Stomach (tissue), 9 donors: Measurements from ENCODE around the gene KIF13A. TPM values are rescaled to one million over a fixed set of nuclear protein-coding genes. Genes with fewer than 3 reads are reported as not detected.

ENCODE experiments used
- DNase-seq, 2 donors: peaks; one replicate each; pipeline versions ENCODE4 v3.0.0 to v3.0.0-alpha.2; 2013 to 2019
- H3K27ac ChIP-seq, 5 donors: fragments of 200-600 bp in 4 of 5; sonication (generic) in 4 of 5; one replicate each; pipeline ENCODE4 v1.5.1; 2013 to 2019; ENCODE audit warnings: mild to moderate bottlenecking in 1 of 5, moderate library complexity in 1 of 5
- H3K27me3 ChIP-seq, 3 donors: fragments of 200-600 bp; sonication (generic); one replicate each; pipeline ENCODE4 v1.5.1; 2017 to 2019; ENCODE audit warnings: mixed run types in 1 of 3
- H3K36me3 ChIP-seq, 4 donors: fragments of 200-600 bp; sonication (generic); 1 replicate in 3 of 4; 2 replicates in 1 of 4; pipeline ENCODE4 v1.5.1; 2016 to 2019
- H3K4me1 ChIP-seq, 4 donors: fragments of 200-600 bp; sonication (generic); one replicate each; pipeline ENCODE4 v1.5.1; 2016 to 2019
- H3K4me3 ChIP-seq, 4 donors: fragments of 200-600 bp; sonication (generic) in 3 of 4; one replicate each; pipeline ENCODE4 v1.5.1; 2016 to 2019; ENCODE audit warnings: mild to moderate bottlenecking in 1 of 4
- H3K9me3 ChIP-seq, 4 donors: fragments of 200-600 bp; sonication (generic); one replicate each; pipeline ENCODE4 v1.5.1; 2016 to 2019
- CTCF ChIP-seq, 7 experiments: fragments of 450-650 bp in 4 of 7; fragments of 200-600 bp in 3 of 7; sonication (generic) in 3 of 7; IDR thresholded peaks; one replicate each; pipeline ENCODE4 v1.5.1; 2016 to 2019; ENCODE audit warnings: antibody characterized with exemption in 7 of 7, control low read depth in 2 of 7, mild to moderate bottlenecking in 1 of 7
- EP300 ChIP-seq: sonication (generic); formaldehyde crosslinking; IDR thresholded peaks from one replicate; pipeline ENCODE4 v1.6.1; 2017; ENCODE audit warnings: antibody characterized with exemption
- POLR2A ChIP-seq, 4 donors: fragments of 450-650 bp; IDR thresholded peaks; one replicate each; pipeline ENCODE4 v1.6.1; 2016; ENCODE audit warnings: antibody characterized with exemption in 4 of 4, control low read depth in 2 of 4, mild to moderate bottlenecking in 1 of 4, moderate library complexity in 1 of 4
- POLR2AphosphoS5 ChIP-seq, 3 donors: sonication (generic); formaldehyde crosslinking; IDR thresholded peaks; one replicate each; pipeline ENCODE4 v1.6.1; 2016; ENCODE audit warnings: antibody characterized with exemption in 3 of 3
- WGBS, 5 donors: extraction: QIAGEN DNeasy Blood & Tissue Kit in 3 of 5; methylation state at CpG; one replicate each; pipeline versions ENCODE4 v1.1.5 to v1.1.7; 2013 to 2018; 5-methylcytosine and 5-hydroxymethylcytosine counted together
- intact Hi-C: fragments of 100-400 bp; cut with DNase I; formaldehyde crosslinking; loops from one replicate; pipeline ENCODE4 v1.15.1; 2023; ENCODE audit warnings: low total_unique reads
- polyA plus RNA-seq, 3 donors: library from polyadenylated mRNA; stranded (reverse); fragments of 200-250 nt; gene quantifications; one replicate each; pipeline ENCODE4 v1.2.3, GENCODE V29; 2013
- total RNA-seq, 5 donors: library from RNA; depleted of rRNA; stranded (reverse); fragments of >200 nt; gene quantifications; one replicate each; pipeline versions ENCODE4 v1.1.0 to v1.2.3, GENCODE V29; 2014 to 2016
- donor health status: healthy with polysubstance abuse.
- donor health status: Bipolar disorder and iron deficiency.
- donor health status: healthy.

KIF13A gene
- total and polyA plus RNA-seq, 8 donors, result 9.2 to 60.6 (median 23.6) TPM

DNA sequence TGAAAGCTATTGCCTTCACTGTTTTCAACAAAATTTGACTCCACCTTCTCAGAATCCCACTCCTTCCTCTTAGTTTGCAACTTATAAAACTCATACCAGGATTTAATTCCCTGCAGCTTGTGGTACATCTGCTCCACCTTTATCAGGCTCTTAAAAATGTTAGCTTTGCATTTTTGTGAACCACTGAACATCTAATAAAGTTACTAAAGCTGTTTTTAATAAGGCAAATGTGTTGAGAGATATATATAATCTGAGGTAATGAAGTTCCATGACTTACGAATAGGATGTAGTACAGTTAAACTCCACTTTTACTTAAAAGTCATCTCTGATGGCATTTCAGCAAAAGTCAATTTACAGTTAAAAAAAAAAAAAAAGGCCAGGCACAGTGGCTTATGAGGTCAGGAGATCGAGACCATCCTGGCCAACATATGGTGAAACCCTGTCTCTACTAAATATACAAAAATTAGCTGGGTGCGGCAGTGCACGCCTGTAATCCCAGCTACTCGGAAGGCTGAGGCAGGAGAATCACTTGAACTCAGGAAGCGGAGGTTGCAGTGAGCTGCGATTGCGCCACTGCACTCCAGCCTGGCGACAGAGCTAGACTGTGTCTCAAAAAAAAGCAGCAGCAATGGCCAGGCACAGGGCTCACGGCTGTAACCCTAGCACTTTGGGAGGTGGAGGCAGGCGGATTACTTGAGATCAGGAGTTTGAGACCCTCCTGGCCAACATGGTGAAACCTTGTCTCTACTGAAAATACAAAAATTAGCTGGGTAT, 106.2 kb downstream of the KIF13A start:
- no peak overlapping the region for H3K4me3 ChIP-seq
- WGBS, 5 donors, result 86 to 96% (median 92%) methylated on average over 11 of the region's 11 CpGs
- no peaks in the 10 kb centered on the region for H3K9me3 ChIP-seq
- no peak overlapping the region for H3K27ac ChIP-seq
- intact Hi-C loops, result no loop called here
- H3K36me3 ChIP-seq, result no peaks in the 10 kb centered on the region
- TF ChIP-seq CTCF (IDR thresholded peaks at IDR 0.05), result no peak
- TF ChIP-seq POLR2A (IDR thresholded peaks at IDR 0.05), result no peak
- TF ChIP-seq EP300, result no peak
- TF ChIP-seq POLR2AphosphoS5 (IDR thresholded peaks at IDR 0.05), result no peak
- no peaks in the 10 kb centered on the region for H3K27me3 ChIP-seq
- H3K4me1 ChIP-seq, result peaks cover 9 to 80% (median 44%) of the 10 kb centered on the region in 4 donors
- DNase-seq, result peak in 1 of 2 donors; percentile 30

DNA sequence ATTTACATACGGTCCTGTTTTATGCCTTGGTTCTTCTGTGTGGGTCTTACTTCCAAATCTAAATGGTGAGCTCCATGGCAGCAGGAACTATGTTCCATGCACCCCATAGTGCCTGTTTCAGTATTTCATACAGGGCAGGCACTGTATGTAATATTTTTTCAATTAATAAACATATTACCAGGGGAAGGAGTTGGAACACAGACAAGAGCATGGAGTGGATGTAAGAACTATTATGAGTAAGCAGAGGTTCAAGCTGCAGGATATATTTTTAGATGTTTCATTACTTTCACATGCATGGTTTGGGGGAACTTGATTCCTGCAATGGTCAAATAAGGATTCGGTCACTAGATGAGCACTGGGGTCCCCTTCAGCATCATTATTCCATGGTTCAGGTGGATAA, 108.3 kb downstream of the KIF13A start:
- WGBS, 5 donors, result 54 to 82% (median 78%) methylated on average over 2 of the region's 2 CpGs
- peak in 1 of 2 donors; percentile 19 for DNase-seq
- intact Hi-C loops, result no loop called here
- H3K9me3 ChIP-seq, result no peaks in the 10 kb centered on the region
- TF ChIP-seq POLR2AphosphoS5 (IDR thresholded peaks at IDR 0.05) (no peak), CTCF (IDR thresholded peaks at IDR 0.05) (no peak), EP300 (no peak), POLR2A (IDR thresholded peaks at IDR 0.05) (no peak)
- H3K4me3 ChIP-seq, result no peak overlapping the region
- H3K4me1 ChIP-seq, result peaks cover 10 to 71% (median 33%) of the 10 kb centered on the region in 4 donors
- no peaks in the 10 kb centered on the region for H3K36me3 ChIP-seq
- H3K27ac ChIP-seq, result no peak overlapping the region
- H3K27me3 ChIP-seq, result no peaks in the 10 kb centered on the region

DNA sequence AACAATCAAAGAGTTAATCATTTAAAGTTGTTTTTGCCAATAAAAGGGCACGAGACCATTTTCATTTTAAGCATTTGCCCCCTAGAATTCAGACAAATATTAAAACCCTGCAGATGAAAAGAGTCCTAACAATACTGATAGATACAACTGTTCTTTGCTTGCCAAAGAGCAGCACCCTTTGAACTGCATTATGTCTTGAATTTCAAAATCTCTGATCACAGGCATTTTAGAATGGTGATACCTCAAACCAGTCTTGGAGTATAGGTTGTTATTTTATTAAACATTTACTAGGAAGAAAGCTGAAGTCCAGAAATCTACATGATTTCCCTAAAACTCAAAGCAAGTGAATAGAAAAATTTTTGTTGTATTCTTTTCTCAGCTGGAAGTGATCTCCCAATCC, 108.7 kb downstream of the KIF13A start:
- no peaks in the 10 kb centered on the region for H3K36me3 ChIP-seq
- H3K27ac ChIP-seq, result no peak overlapping the region
- no peak overlapping the region for H3K4me3 ChIP-seq
- H3K9me3 ChIP-seq, result no peaks in the 10 kb centered on the region
- no peak for DNase-seq
- TF ChIP-seq POLR2AphosphoS5 (IDR thresholded peaks at IDR 0.05) (no peak), CTCF (IDR thresholded peaks at IDR 0.05) (no peak)
- H3K27me3 ChIP-seq, result no peaks in the 10 kb centered on the region
- peaks cover 7 to 67% (median 28%) of the 10 kb centered on the region in 4 donors for H3K4me1 ChIP-seq
- WGBS, 5 donors, result 42 to 57% (median 50%) methylated on average over 1 of the region's 1 CpG
- intact Hi-C loops, result no loop called here

GRCh38 chr6:17877895-17878440, 109.5 kb downstream of the KIF13A start:
- Histone ChIP-seq H3K36me3 (no peaks in the 10 kb centered on the region), H3K4me3 (no peak overlapping the region), H3K27ac (peak overlapping the region in 1 of 5 donors; percentile 22), H3K27me3 (no peaks in the 10 kb centered on the region), H3K9me3 (no peaks in the 10 kb centered on the region), H3K4me1 (peaks cover 7 to 59% (median 22%) of the 10 kb centered on the region in 4 donors)
- DNase-seq, result no peak
- 87 to 93% (median 89%) methylated on average over 3 of the region's 3 CpGs for WGBS, 5 donors
- TF ChIP-seq POLR2A (IDR thresholded peaks at IDR 0.05) (no peak), POLR2AphosphoS5 (IDR thresholded peaks at IDR 0.05) (no peak), EP300 (no peak), CTCF (IDR thresholded peaks at IDR 0.05) (no peak)
- intact Hi-C loops, result no loop called here
